ENCODE measurements around the gene TLE3.

- TF ChIP-seq CTCF (IDR thresholded peaks at IDR 0.05) (no peak), POLR2A (IDR thresholded peaks at IDR 0.05) (no peak)
Measured at GRCh38 chr15:70058642-70059360, 38.9 kb downstream of the TLE3 start.
